LoVo (cell line): Measurements from ENCODE around the gene PLK5.
"Not testable (repeated sequence)": the region's sequence is repeated elsewhere in the genome, so short reads cannot be mapped to it uniquely, and the experiment has no call there.

Experiments
- DNase-seq: peaks from one replicate; pipeline ENCODE4 v3.0.0-alpha.2; 2016; ENCODE audit warnings: low spot score

Gene PLK5

DNA sequence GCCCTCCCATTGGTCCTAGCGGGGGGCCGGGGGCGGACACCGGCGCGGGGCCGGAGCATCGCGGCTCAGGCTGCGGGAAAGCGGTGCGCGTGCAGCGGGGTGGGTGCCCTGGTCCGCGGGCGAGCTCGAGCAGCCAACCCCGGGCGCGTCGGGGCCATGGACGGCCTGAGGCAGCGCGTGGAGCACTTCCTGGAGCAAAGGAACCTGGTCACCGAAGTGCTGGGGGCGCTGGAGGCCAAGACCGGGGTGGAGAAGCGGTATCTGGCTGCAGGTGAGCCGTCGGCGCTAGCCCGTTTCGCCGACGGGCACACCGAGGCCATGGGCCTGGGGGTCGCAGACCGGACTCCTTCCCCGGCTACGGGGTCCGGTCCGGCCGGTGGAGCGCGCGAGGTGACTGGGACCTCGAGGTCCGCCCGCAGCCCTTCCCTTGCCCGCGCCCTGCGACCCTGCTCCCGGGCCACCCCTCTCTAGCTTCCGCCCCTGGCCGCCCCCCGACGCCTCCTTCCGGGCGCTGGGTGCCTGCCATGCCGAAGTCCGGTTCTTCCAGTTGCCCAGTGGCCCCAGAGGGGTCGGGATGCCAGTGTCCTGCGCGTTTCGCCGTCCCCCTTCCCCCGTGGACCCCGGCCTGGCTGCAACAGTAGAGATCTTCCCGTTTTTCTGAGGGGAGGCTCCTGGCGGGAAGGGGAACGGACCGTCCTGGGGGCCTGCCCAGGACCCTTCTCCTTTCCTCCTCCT lies 32.6 kb upstream of the PLK5 start, which contains the start of gene REEP6:
Gene REEP6, plus strand, starts transcription at position 68 of the 735 bp plus-strand sequence. Its CDS starts 89 bp downstream, at position 157.
- no peak for DNase-seq

DNA sequence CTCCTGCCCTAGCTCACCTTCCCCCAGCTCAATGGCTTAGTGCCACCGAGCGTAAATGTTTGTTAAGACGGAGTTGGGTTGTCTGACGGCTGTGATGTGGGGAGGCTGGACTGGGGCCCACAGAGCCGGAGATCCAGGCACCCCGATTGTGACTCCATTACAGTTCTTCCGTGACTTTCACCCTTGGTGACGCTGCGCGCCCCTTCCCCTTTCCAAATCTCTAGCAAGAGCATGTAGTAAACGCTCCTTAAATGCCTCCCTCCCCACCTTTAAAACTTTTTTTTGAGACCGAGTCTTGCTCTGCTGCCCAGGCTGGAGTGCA lies 32.1 kb upstream of the PLK5 start:
- DNase-seq: no peak

DNA sequence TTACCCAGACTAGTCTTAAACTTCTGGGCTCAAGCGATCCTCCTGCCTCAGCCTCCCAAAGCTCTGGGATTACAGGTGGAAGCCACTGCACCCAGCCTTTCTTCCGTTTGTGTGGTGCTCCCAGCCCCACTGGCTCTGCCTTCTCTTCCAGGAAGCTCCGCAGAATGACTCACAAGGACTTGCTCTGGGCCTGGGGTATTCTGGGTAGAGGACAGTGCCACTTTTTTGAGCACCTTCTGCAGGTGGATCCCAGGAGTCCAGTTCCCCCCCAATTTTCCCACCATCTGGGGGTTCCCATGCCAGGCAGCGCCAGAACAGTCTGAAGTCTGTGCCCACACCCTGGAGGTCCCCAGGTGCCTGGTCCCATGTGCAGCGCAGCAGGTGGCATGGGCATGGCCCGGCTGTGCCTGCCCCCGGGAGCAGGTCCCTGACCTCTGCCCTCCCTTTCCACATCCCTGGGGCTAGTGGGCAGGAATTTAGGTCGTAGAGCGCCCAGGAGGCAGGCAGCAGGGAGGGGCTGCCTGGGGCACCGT lies 31.3 kb upstream of the PLK5 start:
- DNase-seq: no peak

- DNase-seq: no peak
Measured at GRCh38 chr19:1494115-1494815, 29.6 kb upstream of the PLK5 start.

GRCh38 chr19:1495051-1495798 lies 28.7 kb upstream of the PLK5 start:
- no peak for DNase-seq

- DNase-seq: no peak
Measured at GRCh38 chr19:1495799-1496713, 27.8 kb upstream of the PLK5 start.

- DNase-seq: no peak
Measured at GRCh38 chr19:1496714-1497577, 26.9 kb upstream of the PLK5 start.

GRCh38 chr19:1497578-1498235 lies 26.2 kb upstream of the PLK5 start:
- DNase-seq: no peak

- not testable (repeated sequence) for DNase-seq
Measured at GRCh38 chr19:1499231-1499630, 24.6 kb upstream of the PLK5 start.

GRCh38 chr19:1501200-1501595 lies 22.7 kb upstream of the PLK5 start:
- DNase-seq: no peak

DNA sequence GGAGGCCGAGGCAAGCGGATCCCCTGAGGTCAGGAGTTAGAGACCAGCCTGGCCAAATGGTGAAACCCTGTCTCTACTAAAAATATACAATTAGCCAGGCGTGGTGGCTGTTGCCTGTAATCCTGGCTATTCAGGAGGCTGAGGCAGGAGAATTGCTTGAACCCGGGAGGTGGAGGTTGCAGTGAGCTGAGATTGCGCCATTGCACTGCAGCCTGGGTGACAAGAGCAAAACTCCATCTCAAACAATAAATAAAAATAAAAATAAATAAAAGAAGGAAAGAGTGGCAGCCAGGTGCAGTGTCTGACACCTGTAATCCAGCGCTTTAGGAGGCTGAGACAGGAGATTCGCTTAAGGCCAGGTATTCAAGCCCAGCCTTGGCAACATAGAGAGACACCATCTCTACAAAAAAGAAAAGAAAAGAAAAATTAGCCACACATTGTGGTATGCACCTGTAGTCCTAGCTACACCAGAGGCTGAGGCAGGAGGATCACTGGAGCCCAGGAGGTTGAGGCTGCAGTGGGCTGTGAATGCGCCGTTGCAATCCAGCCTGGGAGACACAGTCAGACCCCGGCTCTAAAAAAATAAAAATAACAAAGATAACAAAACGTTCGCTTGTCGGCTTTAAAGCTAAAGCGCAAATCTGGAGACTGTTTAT lies 21.3 kb upstream of the PLK5 start:
- DNase-seq: no peak

DNA sequence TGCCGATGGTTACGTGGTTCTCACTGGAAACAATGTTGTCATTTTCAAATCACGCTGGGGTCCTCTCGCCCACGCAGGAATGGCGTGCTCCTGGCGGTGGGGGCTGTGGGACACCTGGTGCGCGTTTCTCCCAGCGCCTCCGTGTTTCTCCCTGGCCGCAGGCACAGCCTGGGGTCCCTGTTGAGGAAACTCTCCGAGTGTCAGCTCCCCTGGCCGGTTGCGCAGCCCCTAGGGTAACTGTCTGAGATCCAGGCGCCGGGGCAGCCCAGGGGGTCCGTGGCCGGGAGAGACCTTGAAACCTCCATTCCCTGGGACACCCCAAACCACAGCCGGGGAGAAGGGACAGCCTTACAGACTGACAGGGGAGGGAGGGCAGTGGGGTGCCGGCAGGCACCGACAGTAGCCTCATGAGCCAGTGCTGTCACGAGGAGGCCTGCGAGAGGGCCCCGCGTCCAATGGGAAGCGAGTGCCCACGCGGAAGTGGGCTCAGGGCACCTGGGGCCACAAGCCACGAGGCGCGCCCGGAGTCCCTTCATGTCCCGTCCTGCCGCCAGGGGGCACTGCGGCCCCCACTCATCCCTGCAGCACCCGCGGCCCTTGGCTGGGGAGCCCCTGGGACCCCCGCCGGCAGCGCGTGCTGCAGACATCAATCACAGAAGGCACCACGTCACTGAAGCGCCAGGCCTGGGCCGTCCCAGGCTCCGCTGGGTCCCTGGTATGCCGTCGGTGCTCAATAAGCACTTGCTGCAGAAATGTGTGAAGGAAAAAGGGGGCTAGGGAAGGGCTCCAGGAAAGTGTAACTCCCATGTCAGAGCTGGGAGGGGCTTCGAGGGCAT lies 20.6 kb upstream of the PLK5 start:
- DNase-seq: peak; percentile 54

DNA sequence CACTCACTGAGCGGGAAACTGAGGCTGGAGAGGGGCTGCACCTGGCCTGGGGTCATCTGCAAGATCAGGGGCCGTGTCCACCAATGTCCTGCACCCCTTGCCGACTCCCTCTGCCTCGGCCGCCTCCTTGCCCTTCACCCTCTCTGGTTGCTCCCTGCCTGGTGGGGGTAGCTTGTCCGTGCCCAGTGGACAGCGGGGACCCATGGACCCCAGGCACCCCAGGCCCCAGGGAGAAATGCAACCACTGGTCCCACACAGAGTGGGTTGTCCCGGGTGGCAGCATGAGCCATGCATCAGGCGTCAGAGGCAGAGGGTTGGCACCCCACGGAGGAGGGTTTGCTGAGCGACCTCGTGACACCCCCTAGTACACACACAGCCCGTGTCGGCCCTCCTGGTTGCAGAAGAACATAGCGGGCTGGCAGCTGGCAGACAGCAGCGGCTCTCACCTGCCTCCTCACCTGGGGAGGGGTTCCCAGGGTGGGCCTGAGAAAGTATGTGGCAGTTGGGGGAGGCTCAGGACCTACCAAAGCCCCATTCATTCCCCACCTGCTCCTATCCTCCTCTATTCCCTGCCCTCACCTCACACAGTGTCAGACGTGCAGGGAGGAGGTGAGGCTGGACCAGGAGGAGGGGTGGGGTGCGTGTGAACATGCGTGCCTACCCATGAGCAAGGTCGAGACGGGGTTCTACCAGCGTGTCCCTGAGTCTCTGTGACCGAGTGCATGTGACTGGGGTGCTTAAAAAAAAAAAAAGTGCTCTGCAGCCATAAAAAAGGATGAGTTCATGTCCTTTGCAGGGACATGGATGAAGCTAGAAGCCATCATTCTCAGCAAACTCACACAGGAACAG lies 19.7 kb upstream of the PLK5 start:
- no peak for DNase-seq

GRCh38 chr19:1505012-1505411 lies 18.9 kb upstream of the PLK5 start:
- no peak for DNase-seq

- no peak for DNase-seq
Measured at GRCh38 chr19:1505991-1506881, 17.6 kb upstream of the PLK5 start.

DNA sequence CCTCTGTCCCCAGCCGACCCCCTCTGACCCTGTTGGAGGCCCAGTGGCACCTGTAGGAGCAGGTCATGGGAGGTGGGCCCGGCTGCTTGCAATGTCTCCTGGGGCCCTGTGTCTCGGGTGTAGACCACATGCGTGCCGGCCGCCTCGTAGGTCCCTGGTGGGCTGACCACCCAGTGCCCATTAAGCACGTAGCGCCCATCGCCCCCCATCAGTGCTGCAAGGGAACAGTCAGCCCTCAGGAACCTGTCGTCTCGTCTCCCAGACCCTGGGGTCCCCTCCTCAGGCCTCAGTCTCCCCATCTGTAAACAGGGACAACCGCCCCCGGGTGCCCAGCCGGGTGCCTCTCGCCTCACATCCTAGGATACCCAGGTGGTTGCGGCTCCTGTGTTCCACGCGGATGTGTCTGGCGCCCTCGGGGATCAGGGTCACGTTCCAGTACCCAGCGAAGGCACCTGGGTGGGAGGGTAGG lies 16.7 kb upstream of the PLK5 start:
- no peak for DNase-seq
